GM23248 (cell line): ENCODE measurements around the gene EIF2B4.

Experiments
- EZH2 ChIP-seq: fragments of 200-600 bp; sonication (generic); IDR thresholded peaks from 2 replicates; pipeline ENCODE4 v1.6.1; 2018; ENCODE audit warnings: antibody characterized with exemption, mild to moderate bottlenecking; ENCODE audit not compliant: insufficient read depth, poor library complexity, severe bottlenecking
- EZH2phosphoT487 ChIP-seq: fragments of 200-600 bp; sonication (generic); IDR thresholded peaks from 2 replicates; pipeline ENCODE4 v1.6.1; 2018; ENCODE audit warnings: antibody characterized with exemption, moderate library complexity, mild to moderate bottlenecking, low read depth; ENCODE audit not compliant: insufficient read depth

GRCh38 chr2:27390822-27391679, 20.9 kb upstream of the EIF2B4 start:
- TF ChIP-seq EZH2phosphoT487 = no peak
- no peak for TF ChIP-seq EZH2
